Body of pancreas (tissue), 4 donors: ENCODE data around the gene ABTB1.

Experiments
- CTCF ChIP-seq, 7 experiments: fragments of 450-650 bp in 4 of 7; fragments of 200-600 bp in 3 of 7; sonication (generic) in 3 of 7; IDR thresholded peaks; one replicate each; pipeline ENCODE4 v1.5.1; 2016 to 2019; ENCODE audit warnings: antibody characterized with exemption in 7 of 7
- POLR2A ChIP-seq, 3 donors: fragments of 450-650 bp; IDR thresholded peaks; one replicate each; pipeline ENCODE4 v1.6.1; 2016; ENCODE audit warnings: antibody characterized with exemption in 3 of 3, mild to moderate bottlenecking in 2 of 3

- TF ChIP-seq CTCF (IDR thresholded peaks at IDR 0.05): no peak
- no peak for TF ChIP-seq POLR2A (IDR thresholded peaks at IDR 0.05)
Measured at GRCh38 chr3:127688416-127689265, 15.9 kb downstream of the ABTB1 start.
